HCT116 (cell line): ENCODE measurements around the gene USP24. TPM values are rescaled to one million over a fixed set of nuclear protein-coding genes. Genes with fewer than 3 reads are reported as not detected.
A peak's percentile ranks its signal among the peaks of the same experiment; 100 is the strongest.

Source experiments
- ATAC-seq: fragments of 200-7000 bp; cut with Tn5 transposase; 2 replicates; pipeline ENCODE4 v1.9.1; 2020; ENCODE audit warnings: mild to moderate bottlenecking, moderate library complexity
- BruUV-seq: library from RNA; stranded (reverse); fragments of 400-500 nt; replicated peaks from 2 replicates; lab custom pipeline; 2021; lab: Mats Ljungman, UMichigan
- CTCF ChIA-PET: fragments of 300-600 bp; sonication (Branson Sonifier 250); formaldehyde crosslinking; loops from one replicate; lab custom pipeline; 2021; ENCODE audit warnings: antibody characterized with exemption; lab: Charles Lee
- POLR2A ChIA-PET: fragments of 300-600, 350-600 bp; sonication (Branson Sonifier 250); formaldehyde crosslinking; loops from one replicate; lab custom pipeline; 2021; ENCODE audit warnings: antibody characterized with exemption; lab: Charles Lee
- RAD21 ChIA-PET, 2 experiments: fragments of 300-600 bp; sonication (Branson Sonifier 250); formaldehyde crosslinking; loops; one replicate each; lab custom pipeline; 2023; ENCODE audit warnings: low total read pairs in 2 of 2; ENCODE audit not compliant: uncharacterized antibody in 2 of 2, unreplicated experiment in 2 of 2, low non-redundant PET in 1 of 2; lab: Charles Lee
- DNase-seq: peaks from one replicate; pipeline ENCODE4 v3.0.0-alpha.2; 2010; ENCODE audit warnings: low read depth, low spot score
- H2AFZ ChIP-seq: fragments of 200-600 bp; shearing (Covaris generic), sonication (generic); 2 replicates; pipeline ENCODE4 v1.6.1; 2017; ENCODE audit warnings: low read depth, mixed run types, mixed read lengths, antibody characterized with exemption, low read length; ENCODE audit not compliant: poor library complexity, severe bottlenecking
- H3K27ac ChIP-seq: 2 replicates; pipeline ENCODE4 v1.5.1; 2012; ENCODE audit warnings: low read depth, low read length
- H3K27me3 ChIP-seq: fragments of 200-600 bp; sonication (generic); 2 replicates; pipeline ENCODE4 v1.6.1; 2016; ENCODE audit warnings: mixed run types, low read length, mixed read lengths; ENCODE audit not compliant: insufficient read depth
- H3K36me3 ChIP-seq, 2 experiments: fragments of 200-500 bp in 1 of 2; fragments of 200-600 bp in 1 of 2; sonication (Bioruptor generic) in 1 of 2; sonication (generic) in 1 of 2; 2 replicates each; pipeline versions ENCODE4 v1.5.1 to v1.6.1; 2014 to 2016; ENCODE audit warnings: low read length in 2 of 2, inconsistent platforms in 1 of 2, mixed read lengths in 1 of 2, mixed run types in 1 of 2; ENCODE audit not compliant: insufficient read depth in 2 of 2, control insufficient read depth in 1 of 2
- H3K4me1 ChIP-seq, 2 experiments: fragments of 200-600 bp in 1 of 2; sonication (generic) in 1 of 2; 2 replicates each; pipeline versions ENCODE4 v1.5.1 to v1.6.1; 2012 to 2017; ENCODE audit warnings: low read length in 2 of 2, inconsistent platforms in 1 of 2, mild to moderate bottlenecking in 1 of 2, mixed read lengths in 1 of 2, mixed run types in 1 of 2, moderate library complexity in 1 of 2; ENCODE audit not compliant: insufficient read depth in 2 of 2, control insufficient read depth in 1 of 2
- H3K4me2 ChIP-seq: fragments of 200-600 bp; sonication (generic); 2 replicates; pipeline ENCODE4 v1.6.1; 2017; ENCODE audit warnings: mixed run types, low read length, mixed read lengths
- H3K4me3 ChIP-seq, 2 experiments: fragments of 200-600 bp in 1 of 2; sonication (generic) in 1 of 2; replicated peaks in 1 of 2; 2 replicates each; pipeline ENCODE4 v1.5.1; 2011 to 2016; ENCODE audit warnings: low read length in 2 of 2, control low read depth in 1 of 2, low read depth in 1 of 2, mild to moderate bottlenecking in 1 of 2, mixed read lengths in 1 of 2, mixed run types in 1 of 2
- H3K79me2 ChIP-seq: fragments of 200-600 bp; sonication (generic); 2 replicates; pipeline ENCODE4 v1.6.1; 2017; ENCODE audit warnings: mild to moderate bottlenecking, mixed run types, low read length, moderate library complexity, mixed read lengths; ENCODE audit not compliant: insufficient read depth
- H3K9ac ChIP-seq: fragments of 200-600 bp; sonication (generic); 2 replicates; pipeline ENCODE4 v1.6.1; 2016; ENCODE audit warnings: low read length, mixed read lengths
- H3K9me2 ChIP-seq: fragments of 200-600 bp; sonication (generic), shearing (Covaris generic); 2 replicates; pipeline ENCODE4 v1.6.1; 2017; ENCODE audit warnings: mixed run types, mild to moderate bottlenecking, moderate library complexity; ENCODE audit not compliant: insufficient read depth
- H3K9me3 ChIP-seq, 2 experiments: fragments of 200-500 bp in 1 of 2; fragments of 200-600 bp in 1 of 2; sonication (Bioruptor generic) in 1 of 2; sonication (generic) in 1 of 2; 2 replicates each; pipeline ENCODE4 v1.6.1; 2014 to 2017; ENCODE audit warnings: low read length in 2 of 2, mixed read lengths in 2 of 2, inconsistent platforms in 1 of 2, low read depth in 1 of 2, mild to moderate bottlenecking in 1 of 2, mixed run types in 1 of 2, moderate library complexity in 1 of 2; ENCODE audit not compliant: control insufficient read depth in 1 of 2, insufficient read depth in 1 of 2
- H4K20me1 ChIP-seq: fragments of 200-600 bp; sonication (generic), shearing (Covaris generic); 2 replicates; pipeline ENCODE4 v1.6.1; 2017; ENCODE audit warnings: mixed run types, mild to moderate bottlenecking, moderate library complexity; ENCODE audit not compliant: insufficient read depth
- CBX3 ChIP-seq: IDR thresholded peaks from 2 replicates; pipeline ENCODE4 v1.6.1; 2012; ENCODE audit warnings: low read depth
- CEBPB ChIP-seq: IDR thresholded peaks from 2 replicates; pipeline ENCODE4 v1.6.1; 2012; ENCODE audit warnings: low read depth
- EGR1 ChIP-seq: IDR thresholded peaks from 2 replicates; pipeline ENCODE4 v1.6.1; 2012; ENCODE audit warnings: low read depth
- JUND ChIP-seq: IDR thresholded peaks from 2 replicates; pipeline ENCODE4 v1.6.1; 2012
- POLR2A ChIP-seq: IDR thresholded peaks from 2 replicates; pipeline ENCODE4 v1.7.0; 2011; ENCODE audit warnings: borderline replicate concordance; ENCODE audit not compliant: insufficient read depth, insufficient read length; ENCODE audit errors: extremely low read depth
- RAD21 ChIP-seq: IDR thresholded peaks from 2 replicates; pipeline ENCODE4 v1.6.1; 2012; ENCODE audit warnings: low read depth, mild to moderate bottlenecking
- SRF ChIP-seq: IDR thresholded peaks from 2 replicates; pipeline ENCODE4 v1.6.1; 2012; ENCODE audit warnings: low read depth
- TCF7L2 ChIP-seq: IDR thresholded peaks from 2 replicates; pipeline ENCODE4 v1.7.0; 2011; ENCODE audit warnings: borderline replicate concordance, inconsistent platforms; ENCODE audit not compliant: insufficient read depth, insufficient read length; ENCODE audit errors: extremely low read depth
- YY1 ChIP-seq: IDR thresholded peaks from 2 replicates; pipeline ENCODE4 v1.6.1; 2011; ENCODE audit warnings: low read length, low read depth, moderate library complexity, mild to moderate bottlenecking; ENCODE audit not compliant: insufficient replicate concordance; ENCODE audit errors: extremely low read depth
- ZFX ChIP-seq: fragments of 450-650 bp; IDR thresholded peaks from 2 replicates; pipeline ENCODE4 v1.6.1; 2017
- intact Hi-C: fragments of 100-400 bp; cut with micrococcal nuclease; formaldehyde crosslinking; loops from 2 replicates; pipeline ENCODE4 v1.10.0; 2022
- total RNA-seq: library from RNA; stranded (reverse); gene quantifications from one replicate; pipeline ENCODE4 v1.2.1, GENCODE V29; 2021; ENCODE audit not compliant: unreplicated experiment
- TF ChIP-seq, protein P1 (sequence below): IDR thresholded peaks from 2 replicates; pipeline ENCODE4 v1.6.1; 2012
- TF ChIP-seq, protein P2 (sequence below): IDR thresholded peaks from 2 replicates; pipeline ENCODE4 v1.6.1; 2011; ENCODE audit warnings: mild to moderate bottlenecking, low read length, moderate library complexity; ENCODE audit not compliant: insufficient replicate concordance; ENCODE audit errors: extremely low read depth
- TF ChIP-seq, protein P3 (sequence below), 3 experiments: fragments of 200-600 bp in 1 of 3; sonication (generic) in 1 of 3; IDR thresholded peaks in 2 of 3; conservative IDR thresholded peaks in 1 of 3; 2 replicates each; pipeline ENCODE4 v1.5.1; 2012 to 2017; ENCODE audit warnings: low read depth in 2 of 3, low read length in 2 of 3, antibody characterized with exemption in 1 of 3, borderline replicate concordance in 1 of 3, control low read depth in 1 of 3, mild to moderate bottlenecking in 1 of 3, mixed read lengths in 1 of 3, mixed run types in 1 of 3, moderate library complexity in 1 of 3; ENCODE audit not compliant: insufficient read depth in 1 of 3

The USP24 gene
- total RNA-seq, 1 experiment from 2014 or later = 34.2 TPM

DNA sequence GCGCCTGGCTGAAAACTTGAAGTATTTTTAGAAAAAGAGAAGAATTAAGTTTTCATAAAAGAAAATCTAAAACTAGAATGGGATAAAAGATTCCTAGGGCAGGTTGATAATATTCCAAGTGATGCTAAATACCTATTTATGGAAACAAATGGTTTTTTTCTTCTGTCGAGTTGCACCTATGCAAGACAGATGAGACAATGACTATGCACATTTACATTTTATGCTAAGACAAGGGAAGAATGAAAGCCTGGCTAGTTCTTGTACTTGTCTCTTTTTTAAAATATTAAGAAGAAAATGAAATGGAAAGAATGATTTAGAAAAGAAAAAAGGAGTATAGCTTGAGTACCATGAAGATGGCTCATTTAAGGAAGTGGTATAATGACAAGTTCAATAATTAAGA lies 24.4 kb upstream of the USP24 start:
- no peaks in the 10 kb centered on the region for H3K4me1 ChIP-seq
- no peak overlapping the region for H3K4me2 ChIP-seq
- no peak overlapping the region for H3K4me3 ChIP-seq
- ChIA-PET CTCF (no interaction called here), RAD21 (no interaction called here), POLR2A (no interaction called here)
- no peak overlapping the region for H3K9ac ChIP-seq
- H3K27ac ChIP-seq = no peak overlapping the region
- no peaks in the 10 kb centered on the region for H3K79me2 ChIP-seq
- no peaks in the 10 kb centered on the region for H4K20me1 ChIP-seq
- BruUV-seq = no TSS peak
- ATAC-seq = no peak
- no peak for TF ChIP-seq CEBPB
- no peak for DNase-seq
- no peaks in the 10 kb centered on the region for H3K9me2 ChIP-seq
- no peaks in the 10 kb centered on the region for H3K36me3 ChIP-seq
- intact Hi-C loops = no loop called here
- no peaks in the 10 kb centered on the region for H3K27me3 ChIP-seq
- no peaks in the 10 kb centered on the region for H3K9me3 ChIP-seq
- no peak overlapping the region for H2AFZ ChIP-seq

DNA sequence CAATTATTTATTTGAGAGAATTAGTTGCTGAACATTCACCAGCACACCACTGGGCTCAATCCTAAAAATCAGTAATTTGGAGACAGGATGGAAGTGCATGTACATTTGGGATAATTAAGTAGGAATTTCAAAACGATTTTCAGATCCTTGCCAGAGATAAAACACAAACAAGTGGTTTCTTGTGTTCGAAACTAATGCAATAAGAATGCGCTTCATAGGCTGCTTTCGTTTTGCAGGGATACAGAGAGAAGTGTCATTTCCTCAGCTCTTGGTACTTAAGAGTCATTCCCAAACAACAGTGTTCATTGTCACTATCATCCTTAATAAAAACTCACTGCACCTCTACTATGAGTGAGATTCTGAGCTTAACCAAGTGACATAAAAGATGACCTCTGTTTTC lies 20.6 kb upstream of the USP24 start:
- Histone ChIP-seq H3K9me3 (no peaks in the 10 kb centered on the region), H3K9me2 (no peaks in the 10 kb centered on the region), H3K4me2 (no peak overlapping the region), H4K20me1 (no peaks in the 10 kb centered on the region), H3K4me1 (peaks cover 2 to 5% of the 10 kb centered on the region in 2 experiments; a peak in 2 of 4 replicates), H3K27ac (no peak overlapping the region), H3K36me3 (no peaks in the 10 kb centered on the region), H3K27me3 (no peaks in the 10 kb centered on the region), H3K4me3 (no peak overlapping the region), H3K79me2 (no peaks in the 10 kb centered on the region), H3K9ac (no peak overlapping the region), H2AFZ (peak overlapping the region; percentile 13)
- RAD21 ChIA-PET = no interaction called here
- POLR2A ChIA-PET = no interaction called here
- CTCF ChIA-PET = no interaction called here
- ATAC-seq = no peak
- BruUV-seq = no TSS peak
- intact Hi-C loops = no loop called here
- no peak for DNase-seq
- TF ChIP-seq ZFX (no peak), TCF7L2 (no peak), RAD21 (no peak), JUND (no peak), CEBPB (no peak), POLR2A (no peak), CBX3 (no peak), SRF (no peak), YY1 (no peak), EGR1 (no peak)
- TF ChIP-seq, protein P1, sequence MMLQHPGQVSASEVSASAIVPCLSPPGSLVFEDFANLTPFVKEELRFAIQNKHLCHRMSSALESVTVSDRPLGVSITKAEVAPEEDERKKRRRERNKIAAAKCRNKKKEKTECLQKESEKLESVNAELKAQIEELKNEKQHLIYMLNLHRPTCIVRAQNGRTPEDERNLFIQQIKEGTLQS = no peak
- TF ChIP-seq, protein P2, sequence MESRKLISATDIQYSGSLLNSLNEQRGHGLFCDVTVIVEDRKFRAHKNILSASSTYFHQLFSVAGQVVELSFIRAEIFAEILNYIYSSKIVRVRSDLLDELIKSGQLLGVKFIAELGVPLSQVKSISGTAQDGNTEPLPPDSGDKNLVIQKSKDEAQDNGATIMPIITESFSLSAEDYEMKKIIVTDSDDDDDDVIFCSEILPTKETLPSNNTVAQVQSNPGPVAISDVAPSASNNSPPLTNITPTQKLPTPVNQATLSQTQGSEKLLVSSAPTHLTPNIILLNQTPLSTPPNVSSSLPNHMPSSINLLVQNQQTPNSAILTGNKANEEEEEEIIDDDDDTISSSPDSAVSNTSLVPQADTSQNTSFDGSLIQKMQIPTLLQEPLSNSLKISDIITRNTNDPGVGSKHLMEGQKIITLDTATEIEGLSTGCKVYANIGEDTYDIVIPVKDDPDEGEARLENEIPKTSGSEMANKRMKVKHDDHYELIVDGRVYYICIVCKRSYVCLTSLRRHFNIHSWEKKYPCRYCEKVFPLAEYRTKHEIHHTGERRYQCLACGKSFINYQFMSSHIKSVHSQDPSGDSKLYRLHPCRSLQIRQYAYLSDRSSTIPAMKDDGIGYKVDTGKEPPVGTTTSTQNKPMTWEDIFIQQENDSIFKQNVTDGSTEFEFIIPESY = no peak
- TF ChIP-seq, protein P3, sequence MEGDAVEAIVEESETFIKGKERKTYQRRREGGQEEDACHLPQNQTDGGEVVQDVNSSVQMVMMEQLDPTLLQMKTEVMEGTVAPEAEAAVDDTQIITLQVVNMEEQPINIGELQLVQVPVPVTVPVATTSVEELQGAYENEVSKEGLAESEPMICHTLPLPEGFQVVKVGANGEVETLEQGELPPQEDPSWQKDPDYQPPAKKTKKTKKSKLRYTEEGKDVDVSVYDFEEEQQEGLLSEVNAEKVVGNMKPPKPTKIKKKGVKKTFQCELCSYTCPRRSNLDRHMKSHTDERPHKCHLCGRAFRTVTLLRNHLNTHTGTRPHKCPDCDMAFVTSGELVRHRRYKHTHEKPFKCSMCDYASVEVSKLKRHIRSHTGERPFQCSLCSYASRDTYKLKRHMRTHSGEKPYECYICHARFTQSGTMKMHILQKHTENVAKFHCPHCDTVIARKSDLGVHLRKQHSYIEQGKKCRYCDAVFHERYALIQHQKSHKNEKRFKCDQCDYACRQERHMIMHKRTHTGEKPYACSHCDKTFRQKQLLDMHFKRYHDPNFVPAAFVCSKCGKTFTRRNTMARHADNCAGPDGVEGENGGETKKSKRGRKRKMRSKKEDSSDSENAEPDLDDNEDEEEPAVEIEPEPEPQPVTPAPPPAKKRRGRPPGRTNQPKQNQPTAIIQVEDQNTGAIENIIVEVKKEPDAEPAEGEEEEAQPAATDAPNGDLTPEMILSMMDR (IDR thresholded peaks at IDR 0.05 in 2 of 3, conservative IDR thresholded peaks at IDR 0.05 in 1 of 3; ENCODE audit: borderline replicate concordance in 1 of 3, insufficient read depth in 1 of 3, low read depth in 2 of 3, low read length in 2 of 3) = no peak
